ENCODE measurements around the gene GRK4. TPM values are rescaled to one million over a fixed set of nuclear protein-coding genes. Genes with fewer than 3 reads are reported as not detected.

GRK4 gene
- total and polyA plus RNA-seq, 2 of the 4 experiments (the other 2 are of a cell fraction): 1.6 to 2.2 TPM

GRCh38 chr4:3079694-3080123 is 116.3 kb downstream of the GRK4 start:
- Histone ChIP-seq H3K36me3 (ENCODE audit: control insufficient read depth, insufficient read depth, low read length) (no peaks in the 10 kb centered on the region), H3K14ac (replicated peaks; ENCODE audit: low read depth, low read length) (no peak overlapping the region), H3K56ac (ENCODE audit: extremely low read depth, insufficient read depth, low read length) (no peak overlapping the region), H3K9me3 (ENCODE audit: control insufficient read depth, insufficient read depth, low read length) (no peaks in the 10 kb centered on the region), H3K23ac (ENCODE audit: low read depth, low read length) (no peak overlapping the region), H3K18ac (ENCODE audit: low read depth, low read length) (no peak overlapping the region), H2AK5ac (ENCODE audit: low read depth, low read length) (no peak overlapping the region), H3K79me1 (ENCODE audit: low read depth in 1 of 2, low read length in 2 of 2) (peaks cover 29 to 68% of the 10 kb centered on the region in 2 experiments), H2BK15ac (ENCODE audit: low read depth, low read length) (no peak overlapping the region), H4K5ac (ENCODE audit: low read depth, low read length) (no peak overlapping the region), H3K4me3 (ENCODE audit: insufficient read depth, low read depth, low read length) (no peak overlapping the region), H3K4ac (ENCODE audit: low read depth, low read length) (no peak overlapping the region), H3K9me1 (ENCODE audit: insufficient read depth, low read length) (peaks cover 19% of the 10 kb centered on the region), H3K9ac (ENCODE audit: low read depth, low read length) (no peak overlapping the region), H4K20me1 (ENCODE audit: insufficient read depth, low read length) (peaks cover 58% of the 10 kb centered on the region), H4K8ac (ENCODE audit: low read depth in 2 of 2, low read length in 2 of 2) (no peak overlapping the region), H2AFZ (replicated peaks; ENCODE audit: low read length, poor library complexity) (no peak overlapping the region), H2BK5ac (ENCODE audit: low read depth, low read length, poor library complexity, severe bottlenecking) (no peak overlapping the region), H3K4me1 (ENCODE audit: control insufficient read depth, insufficient read depth, low read length) (peaks cover 4% of the 10 kb centered on the region; the same call in 1 of the 2 replicates), H2BK120ac (ENCODE audit: low read depth, low read length) (no peak overlapping the region), H3K27me3 (ENCODE audit: control insufficient read depth, insufficient read depth, low read length) (no peaks in the 10 kb centered on the region), H2BK20ac (ENCODE audit: low read depth, low read length) (no peak overlapping the region), H3K27ac (ENCODE audit: insufficient read depth, low read length) (no peak overlapping the region), H4K91ac (ENCODE audit: insufficient read depth, low read depth, low read length) (no peak overlapping the region), H3K4me2 (ENCODE audit: low read depth, low read length) (no peak overlapping the region), H2AK9ac (replicated peaks; ENCODE audit: low read depth, low read length, poor library complexity) (no peak overlapping the region)
- intact Hi-C loops (cut with micrococcal nuclease) (no loop called here), dilution Hi-C loops (cut with HindIII; ENCODE audit: low sequenced_read_pairs, unreplicated experiment) (no loop called here), in situ Hi-C loops (cut with MboI; ENCODE audit: low sequenced_read_pairs) (no loop called here)
- ChIA-PET POLR2A (ENCODE audit: unreplicated experiment) (no interaction called here), CTCF (no interaction called here)
- WGBS, 2 experiments (ENCODE audit: extremely low coverage in 2 of 2, insufficient read length in 1 of 2): 100% methylated on average over 3 of the region's 6 CpGs; no CpG with 5 or more reads in 1 of the 2 experiments
- no peak for DNase-seq
- TF ChIP-seq POLR2A (IDR thresholded peaks at IDR 0.05; ENCODE audit: low read depth, low read length) (no peak), CTCF (conservative IDR thresholded peaks at IDR 0.05; ENCODE audit: low read depth, low read length) (no peak), FOS (IDR thresholded peaks at IDR 0.05; ENCODE audit: low read depth, low read length) (no peak), RFX5 (IDR thresholded peaks at IDR 0.05; ENCODE audit: low read depth, low read length) (no peak), MXI1 (IDR thresholded peaks at IDR 0.05; ENCODE audit: borderline replicate concordance, low read depth, low read length) (no peak), ELK1 (IDR thresholded peaks at IDR 0.05; ENCODE audit: borderline replicate concordance, low read depth, low read length) (no peak), MAFK (IDR thresholded peaks at IDR 0.05; ENCODE audit: low read depth, low read length) (no peak), SMC3 (IDR thresholded peaks at IDR 0.05; ENCODE audit: low read depth, low read length) (no peak), RAD21 (IDR thresholded peaks at IDR 0.05; ENCODE audit: low read length) (no peak), RCOR1 (IDR thresholded peaks at IDR 0.05; ENCODE audit: insufficient replicate concordance, low read length) (no peak), CHD1 (IDR thresholded peaks at IDR 0.05; ENCODE audit: low read depth, low read length) (no peak), USF2 (IDR thresholded peaks at IDR 0.05; ENCODE audit: low read depth, low read length) (no peak), NFE2L2 (IDR thresholded peaks at IDR 0.05; ENCODE audit: low read depth, low read length) (no peak), BHLHE40 (IDR thresholded peaks at IDR 0.05; ENCODE audit: low read depth, low read length) (no peak), CEBPB (IDR thresholded peaks at IDR 0.05; ENCODE audit: low read depth, low read length) (no peak), MAZ (IDR thresholded peaks at IDR 0.05; ENCODE audit: borderline replicate concordance, low read depth, low read length) (no peak)
- BruUV-seq (replicated peaks): no TSS peak
- no peak for ATAC-seq (ENCODE audit: low read depth)
